ENCODE data around the gene KCMF1.

- TF ChIP-seq CTCF (conservative IDR thresholded peaks at IDR 0.05) (no peak), ZFX (IDR thresholded peaks at IDR 0.05) (no peak)
Measured at GRCh38 chr2:84995826-84996225, 24.9 kb downstream of the KCMF1 start.

All from C4-2B (cell line).